Measurements from ENCODE around the gene KCNMA1. TPM values are rescaled to one million over a fixed set of nuclear protein-coding genes. Genes with fewer than 3 reads are reported as not detected.
A peak's percentile ranks its signal among the peaks of the same experiment; 100 is the strongest.

Gene KCNMA1
- total and polyA plus RNA-seq, 10 of the 15 experiments (the other 5 are each of a cell fraction or from before 2014, with no cell fraction given): 8.5 to 77.0 (median 21.3) TPM

DNA sequence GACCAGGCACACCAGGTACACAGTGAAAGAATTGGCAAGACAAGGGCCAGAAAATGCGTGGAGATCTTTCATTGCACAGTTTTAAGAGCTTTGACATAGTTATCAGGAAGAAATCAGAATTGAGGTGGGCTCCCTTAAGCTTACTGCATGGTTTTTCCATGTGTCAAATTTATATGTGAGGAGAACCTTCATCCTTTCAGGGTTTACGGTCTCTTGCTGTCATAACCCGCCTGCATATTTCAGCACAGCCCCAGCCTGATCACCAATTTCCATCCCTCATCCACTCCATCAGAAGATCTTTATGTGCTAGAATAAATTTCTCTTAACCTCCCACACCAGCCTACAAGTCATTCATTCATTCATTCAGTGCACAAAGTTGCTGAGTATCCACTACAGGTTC, 373.1 kb downstream of the KCNMA1 start:
- no peak for FAIRE-seq
- in situ Hi-C loops (cut with MboI): no loop called here
- CTCF ChIA-PET: interaction anchor here (0.8 to 1.8 kb wide), 4 partner anchors 9 to 379 kb away, joined by 3 to 8 read pairs (median 4); no protein-coding TSS in a partner anchor

More for the DNA sequence above, 373.1 kb downstream of the KCNMA1 start:
- no peak overlapping the region for H2AFZ ChIP-seq (ENCODE audit: control insufficient read depth, low read depth, low read length)
- TF ChIP-seq RFX5 (IDR thresholded peaks at IDR 0.05; ENCODE audit: low read depth, low read length) (no peak), ZNF24 (IDR thresholded peaks at IDR 0.05) (peak; percentile 32; the same call in 1 of the 2 replicates), EED (IDR thresholded peaks at IDR 0.05; ENCODE audit: low read depth) (no peak), ASH2L (IDR thresholded peaks at IDR 0.05; ENCODE audit: borderline replicate concordance, low read depth) (no peak), ZBTB40 (IDR thresholded peaks at IDR 0.05; ENCODE audit: borderline replicate concordance) (no peak), SMAD1 (IDR thresholded peaks at IDR 0.05; ENCODE audit: low read depth, partially characterized antibody) (no peak), YBX1 (IDR thresholded peaks at IDR 0.05) (no peak)
- H3K27ac ChIP-seq (ENCODE audit: control insufficient read depth, insufficient read depth): no peak overlapping the region
- no peak overlapping the region; the same call in 1 of the 2 replicates for H3K4me2 ChIP-seq (ENCODE audit: control insufficient read depth, insufficient read depth)
- H3K9ac ChIP-seq (ENCODE audit: control insufficient read depth, insufficient read depth, low read length): no peak overlapping the region
- H4K20me1 ChIP-seq (ENCODE audit: control insufficient read depth, insufficient read depth): no peaks in the 10 kb centered on the region
- 65% methylated on average over 3 of the region's 3 CpGs for WGBS (ENCODE audit: insufficient coverage, insufficient replicate concordance, low lambda C conversion rate, missing lambda C conversion rate)
- ATAC-seq (no peak; the same call in 2 of the 3 replicates), DNase-seq (ENCODE audit: low read depth, low spot score) (no peak)
- no peaks in the 10 kb centered on the region for H3K79me2 ChIP-seq (ENCODE audit: control insufficient read depth, insufficient read depth, low read length)
- H3K4me1 ChIP-seq (ENCODE audit: control insufficient read depth, insufficient read depth, low read length): peaks cover 6% of the 10 kb centered on the region; the same call in 1 of the 2 replicates
- H3K4me3 ChIP-seq: no peak overlapping the region
- no peaks in the 10 kb centered on the region for H3K27me3 ChIP-seq (replicated peaks in 1 of 2; ENCODE audit: control insufficient read depth in 2 of 2, insufficient read depth in 2 of 2, low read length in 1 of 2)
- no TSS peak for BruUV-seq (replicated peaks)
- SMC1A ChIA-PET (ENCODE audit: uncharacterized antibody, unreplicated experiment): interaction anchor here (1.0 to 3.4 kb wide), 10 partner anchors 8 to 182 kb away, joined by 3 to 22 read pairs (median 4); no protein-coding TSS in a partner anchor
- H3K9me3 ChIP-seq (replicated peaks; ENCODE audit: control insufficient read depth, insufficient read depth, low read length): no peaks in the 10 kb centered on the region
- RAD21 ChIA-PET (ENCODE audit: unreplicated experiment): interaction anchor here (1.1 to 2.1 kb wide), 6 partner anchors 9 to 91 kb away, joined by 3 to 6 read pairs (median 3); no protein-coding TSS in a partner anchor
- no peaks in the 10 kb centered on the region for H3K36me3 ChIP-seq (ENCODE audit: control insufficient read depth in 2 of 2, insufficient read depth in 2 of 2, low read length in 1 of 2)
- POLR2A ChIA-PET: interaction anchor here (1.0 kb wide), 1 partner anchor 12 kb away, joined by 3 read pairs; no protein-coding TSS in a partner anchor
- intact Hi-C loops (cut with micrococcal nuclease; ENCODE audit: unreplicated experiment): no loop called here
